ENCODE measurements around the gene FAM53B.

FAM53B gene

GRCh38 chr10:124644771-124645415 lies 99.3 kb downstream of the FAM53B start:
- H3K9me3 ChIP-seq, result no peaks in the 10 kb centered on the region
- in situ Hi-C loops (cut with MboI; ENCODE audit: low sequenced_read_pairs), result no loop called here
- no peaks in the 10 kb centered on the region for H3K27me3 ChIP-seq (ENCODE audit: low read depth)
- no peak for DNase-seq (ENCODE audit: low spot score in 2 of 2)
- peaks cover 3% of the 10 kb centered on the region for H3K36me3 ChIP-seq (replicated peaks)
- no peak overlapping the region for H3K4me3 ChIP-seq
- H3K4me1 ChIP-seq, result no peaks in the 10 kb centered on the region

GRCh38 chr10:124644236-124644635 lies 99.9 kb downstream of the FAM53B start:
- in situ Hi-C loops (cut with MboI; ENCODE audit: low sequenced_read_pairs), result no loop called here
- H3K27me3 ChIP-seq (ENCODE audit: low read depth), result no peaks in the 10 kb centered on the region
- no peaks in the 10 kb centered on the region for H3K9me3 ChIP-seq
- peaks cover 3% of the 10 kb centered on the region for H3K36me3 ChIP-seq (replicated peaks)
- no peaks in the 10 kb centered on the region for H3K4me1 ChIP-seq
- DNase-seq (ENCODE audit: low spot score in 2 of 2), result no peak
- H3K4me3 ChIP-seq, result no peak overlapping the region

- H3K4me3 ChIP-seq, result no peak overlapping the region
- no peak for DNase-seq (ENCODE audit: low spot score in 2 of 2)
- peaks cover 3% of the 10 kb centered on the region for H3K36me3 ChIP-seq (replicated peaks)
- no peaks in the 10 kb centered on the region for H3K27me3 ChIP-seq (ENCODE audit: low read depth)
- H3K9me3 ChIP-seq, result no peaks in the 10 kb centered on the region
- H3K4me1 ChIP-seq, result no peaks in the 10 kb centered on the region
- in situ Hi-C loops (cut with MboI; ENCODE audit: low sequenced_read_pairs), result no loop called here
Observed at GRCh38 chr10:124643330-124644009, 100.7 kb downstream of the FAM53B start.

GRCh38 chr10:124642088-124642710 lies 102.0 kb downstream of the FAM53B start:
- Histone ChIP-seq H3K36me3 (replicated peaks) (peaks cover 3% of the 10 kb centered on the region; the same call in 1 of the 2 replicates), H3K4me1 (no peaks in the 10 kb centered on the region), H3K27me3 (ENCODE audit: low read depth) (no peaks in the 10 kb centered on the region), H3K4me3 (no peak overlapping the region), H3K9me3 (no peaks in the 10 kb centered on the region)
- in situ Hi-C loops (cut with MboI; ENCODE audit: low sequenced_read_pairs), result no loop called here
- no peak for DNase-seq (ENCODE audit: low spot score in 2 of 2)

GRCh38 chr10:124641282-124642087 lies 102.7 kb downstream of the FAM53B start:
- no peak for DNase-seq (ENCODE audit: low spot score in 2 of 2)
- Histone ChIP-seq H3K27me3 (ENCODE audit: low read depth) (no peaks in the 10 kb centered on the region), H3K9me3 (no peaks in the 10 kb centered on the region), H3K36me3 (replicated peaks) (peaks cover 3% of the 10 kb centered on the region; the same call in 1 of the 2 replicates), H3K4me3 (no peak overlapping the region), H3K4me1 (no peaks in the 10 kb centered on the region)
- in situ Hi-C loops (cut with MboI; ENCODE audit: low sequenced_read_pairs), result no loop called here

GRCh38 chr10:124640538-124641231 lies 103.5 kb downstream of the FAM53B start:
- Histone ChIP-seq H3K36me3 (replicated peaks) (peaks cover 3% of the 10 kb centered on the region; the same call in 1 of the 2 replicates), H3K4me1 (no peaks in the 10 kb centered on the region), H3K27me3 (ENCODE audit: low read depth) (no peaks in the 10 kb centered on the region), H3K9me3 (no peaks in the 10 kb centered on the region), H3K4me3 (no peak overlapping the region)
- no peak for DNase-seq (ENCODE audit: low spot score in 2 of 2)
- in situ Hi-C loops (cut with MboI; ENCODE audit: low sequenced_read_pairs), result no loop called here

- in situ Hi-C loops (cut with MboI; ENCODE audit: low sequenced_read_pairs), result no loop called here
- no peaks in the 10 kb centered on the region for H3K4me1 ChIP-seq
- DNase-seq (ENCODE audit: low spot score in 2 of 2), result no peak
- no peak overlapping the region for H3K4me3 ChIP-seq
- no peaks in the 10 kb centered on the region for H3K9me3 ChIP-seq
- peaks cover 3% of the 10 kb centered on the region; the same call in 1 of the 2 replicates for H3K36me3 ChIP-seq (replicated peaks)
- H3K27me3 ChIP-seq (ENCODE audit: low read depth), result no peaks in the 10 kb centered on the region
Observed at GRCh38 chr10:124640056-124640455, 104.1 kb downstream of the FAM53B start.

GRCh38 chr10:124639646-124640045 lies 104.5 kb downstream of the FAM53B start:
- in situ Hi-C loops (cut with MboI; ENCODE audit: low sequenced_read_pairs), result no loop called here
- Histone ChIP-seq H3K36me3 (replicated peaks) (peaks cover 3% of the 10 kb centered on the region; the same call in 1 of the 2 replicates), H3K4me1 (no peaks in the 10 kb centered on the region), H3K4me3 (no peak overlapping the region), H3K27me3 (ENCODE audit: low read depth) (no peaks in the 10 kb centered on the region), H3K9me3 (no peaks in the 10 kb centered on the region)
- no peak for DNase-seq (ENCODE audit: low spot score in 2 of 2)

- H3K4me3 ChIP-seq, result no peak overlapping the region
- no peaks in the 10 kb centered on the region for H3K27me3 ChIP-seq (ENCODE audit: low read depth)
- in situ Hi-C loops (cut with MboI; ENCODE audit: low sequenced_read_pairs), result no loop called here
- DNase-seq (ENCODE audit: low spot score in 2 of 2), result no peak
- H3K9me3 ChIP-seq, result no peaks in the 10 kb centered on the region
- H3K36me3 ChIP-seq (replicated peaks), result peaks cover 3% of the 10 kb centered on the region; the same call in 1 of the 2 replicates
- no peaks in the 10 kb centered on the region for H3K4me1 ChIP-seq
Observed at GRCh38 chr10:124639206-124639605, 105.0 kb downstream of the FAM53B start.

- in situ Hi-C loops (cut with MboI; ENCODE audit: low sequenced_read_pairs), result no loop called here
- Histone ChIP-seq H3K4me3 (no peak overlapping the region), H3K9me3 (no peaks in the 10 kb centered on the region), H3K4me1 (no peaks in the 10 kb centered on the region), H3K27me3 (ENCODE audit: low read depth) (no peaks in the 10 kb centered on the region), H3K36me3 (replicated peaks) (peaks cover 3% of the 10 kb centered on the region; the same call in 1 of the 2 replicates)
- no peak for DNase-seq (ENCODE audit: low spot score in 2 of 2)
Observed at GRCh38 chr10:124637746-124638145, 106.4 kb downstream of the FAM53B start.

- Histone ChIP-seq H3K27me3 (ENCODE audit: low read depth) (no peaks in the 10 kb centered on the region), H3K4me3 (no peak overlapping the region), H3K36me3 (replicated peaks) (peaks cover 2% of the 10 kb centered on the region; the same call in 1 of the 2 replicates), H3K9me3 (no peaks in the 10 kb centered on the region), H3K4me1 (no peaks in the 10 kb centered on the region)
- in situ Hi-C loops (cut with MboI; ENCODE audit: low sequenced_read_pairs), result no loop called here
- no peak for DNase-seq (ENCODE audit: low spot score in 2 of 2)
Observed at GRCh38 chr10:124637091-124637700, 107.0 kb downstream of the FAM53B start.

GRCh38 chr10:124636271-124636995 lies 107.7 kb downstream of the FAM53B start:
- DNase-seq (ENCODE audit: low spot score in 2 of 2), result no peak

More at GRCh38 chr10:124636271-124636995, 107.7 kb downstream of the FAM53B start:
- in situ Hi-C loops (cut with MboI; ENCODE audit: low sequenced_read_pairs), result no loop called here
- Histone ChIP-seq H3K27me3 (ENCODE audit: low read depth) (no peaks in the 10 kb centered on the region), H3K36me3 (replicated peaks) (no peaks in the 10 kb centered on the region), H3K9me3 (no peaks in the 10 kb centered on the region), H3K4me3 (no peak overlapping the region), H3K4me1 (no peaks in the 10 kb centered on the region)

Measured in HAP-1 (cell line).